ENCODE results near the gene GJC1.
"Not testable (repeated sequence)": the region's sequence is repeated elsewhere in the genome, so short reads cannot be mapped to it uniquely, and the experiment has no call there.

Gene GJC1

GRCh38 chr17:44757918-44758413 lies 72.1 kb downstream of the GJC1 start:
- DNase-seq: no peak

GRCh38 chr17:44757045-44757917 lies 72.8 kb downstream of the GJC1 start:
- no peak for DNase-seq

- DNase-seq: not testable (repeated sequence)
Observed at GRCh38 chr17:44755180-44755579, 74.9 kb downstream of the GJC1 start.

GRCh38 chr17:44754276-44754675 lies 75.8 kb downstream of the GJC1 start:
- DNase-seq: no peak

GRCh38 chr17:44752953-44753861 lies 76.9 kb downstream of the GJC1 start:
- DNase-seq: no peak

GRCh38 chr17:44751806-44752205 lies 78.3 kb downstream of the GJC1 start:
- no peak for DNase-seq

GRCh38 chr17:44751331-44751730 lies 78.8 kb downstream of the GJC1 start:
- no peak for DNase-seq

GRCh38 chr17:44749980-44750318 lies 80.1 kb downstream of the GJC1 start:
- DNase-seq: no peak

GRCh38 chr17:44749076-44749979 lies 80.8 kb downstream of the GJC1 start:
- no peak for DNase-seq
